ENCODE data around the gene GNAI3. TPM values are rescaled to one million over a fixed set of nuclear protein-coding genes. Genes with fewer than 3 reads are reported as not detected.

GNAI3 gene
- total and polyA plus RNA-seq, 3 experiments from 2014 or later: 8.6 to 9.9 (median 9.8) TPM

DNA sequence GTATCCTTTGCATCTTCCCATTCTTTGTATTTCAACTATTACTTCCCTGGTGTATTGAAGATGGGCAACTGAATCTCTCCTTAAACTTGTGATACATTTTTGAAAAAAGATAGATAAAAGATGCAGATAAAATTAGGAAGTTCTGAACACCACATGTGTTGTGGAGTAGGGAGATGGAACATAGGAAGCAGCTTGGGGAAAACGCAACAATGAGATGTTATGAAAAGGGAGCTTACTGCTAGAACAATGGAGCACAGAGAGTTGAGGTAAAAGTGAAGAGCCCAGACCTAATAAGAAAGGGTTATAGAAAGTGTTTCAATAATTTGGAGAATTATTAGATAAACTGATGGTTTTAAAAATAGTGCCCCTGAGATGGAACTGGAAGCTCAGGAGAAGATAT, 20.9 kb downstream of the GNAI3 start:
- Mint-ChIP-seq H3K4me1 (peaks cover 30 to 41% (median 31%) of the 10 kb centered on the region in 3 donors), H3K27ac (no peak overlapping the region), H3K36me3 (peaks cover 0 to 8% (median 1%) of the 10 kb centered on the region in 3 donors), H3K27me3 (no peaks in the 10 kb centered on the region), H3K4me3 (no peak overlapping the region), H3K9me3 (no peaks in the 10 kb centered on the region)
- H3K36me3 ChIP-seq (ENCODE audit: insufficient read depth, low read length): peaks cover 6% of the 10 kb centered on the region
- H3K9me3 ChIP-seq (ENCODE audit: low read length): no peaks in the 10 kb centered on the region
- POLR2A ChIA-PET: interaction anchor here (0.6 kb wide), 1 partner anchor 26 kb away, joined by 3 read pairs; no protein-coding TSS in a partner anchor
- no peak overlapping the region for H3K27ac ChIP-seq (ENCODE audit: low read depth, low read length)
- peaks cover 18% of the 10 kb centered on the region for H3K4me1 ChIP-seq (ENCODE audit: insufficient read depth, low read length)
- no peak overlapping the region for H3K4me3 ChIP-seq (ENCODE audit: low read length)
- CTCF ChIA-PET: interaction anchor here (2.4 kb wide), 1 partner anchor 37 kb away, joined by 5 read pairs; no protein-coding TSS in a partner anchor
- no peak for DNase-seq
- no peaks in the 10 kb centered on the region for H3K27me3 ChIP-seq (ENCODE audit: insufficient read depth, low read length, poor library complexity, severe bottlenecking)

DNA sequence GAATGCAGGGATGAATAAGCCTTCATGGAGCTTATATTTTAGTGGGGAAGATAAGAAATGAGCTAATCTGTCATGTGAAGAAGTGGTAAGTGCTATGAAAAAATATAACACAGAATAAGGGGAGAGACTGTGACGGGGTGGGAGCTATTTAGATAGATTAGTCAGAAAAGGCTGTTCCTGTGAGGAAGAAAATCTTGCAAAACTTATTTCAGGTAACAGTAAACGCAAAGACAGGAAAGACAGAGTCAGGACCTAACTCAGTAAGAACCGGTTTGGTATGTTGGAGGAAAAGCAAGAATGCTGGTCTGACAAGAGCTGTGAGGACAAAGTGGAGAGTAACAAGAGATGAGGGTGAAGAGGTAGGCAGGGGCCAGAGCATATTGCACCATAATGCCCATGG, 22.0 kb downstream of the GNAI3 start:
- no peak overlapping the region for H3K27ac Mint-ChIP-seq
- no peak for DNase-seq
- ChIA-PET POLR2A (no interaction called here), CTCF (interaction anchor here (0.8 to 2.4 kb wide), 3 partner anchors 22 to 70 kb away, joined by 3 to 5 read pairs (median 3); partner anchors contain the start of gene GNAI3)
- H3K27me3 Mint-ChIP-seq: no peaks in the 10 kb centered on the region
- no peak overlapping the region for H3K27ac ChIP-seq (ENCODE audit: low read depth, low read length)
- H3K9me3 Mint-ChIP-seq: no peaks in the 10 kb centered on the region
- peaks cover 22 to 36% (median 29%) of the 10 kb centered on the region in 3 donors for H3K4me1 Mint-ChIP-seq
- no peaks in the 10 kb centered on the region for H3K9me3 ChIP-seq (ENCODE audit: low read length)
- H3K4me3 Mint-ChIP-seq: no peak overlapping the region
- peaks cover 16% of the 10 kb centered on the region for H3K4me1 ChIP-seq (ENCODE audit: insufficient read depth, low read length)
- peaks cover 0 to 17% (median 2%) of the 10 kb centered on the region in 3 donors for H3K36me3 Mint-ChIP-seq
- H3K4me3 ChIP-seq (ENCODE audit: low read length): no peak overlapping the region
- H3K36me3 ChIP-seq (ENCODE audit: insufficient read depth, low read length): peaks cover 6% of the 10 kb centered on the region
- no peaks in the 10 kb centered on the region for H3K27me3 ChIP-seq (ENCODE audit: insufficient read depth, low read length, poor library complexity, severe bottlenecking)

- no peaks in the 10 kb centered on the region for H3K9me3 ChIP-seq (ENCODE audit: low read length)
- no peak overlapping the region for H3K27ac ChIP-seq (ENCODE audit: low read depth, low read length)
- no peak overlapping the region for H3K4me3 ChIP-seq (ENCODE audit: low read length)
- POLR2A ChIA-PET: no interaction called here
- Mint-ChIP-seq H3K4me1 (peaks cover 11 to 21% (median 13%) of the 10 kb centered on the region in 3 donors), H3K27me3 (no peaks in the 10 kb centered on the region), H3K9me3 (no peaks in the 10 kb centered on the region), H3K27ac (peak overlapping the region in 1 of 8 donors; percentile 9), H3K4me3 (no peak overlapping the region), H3K36me3 (peaks cover 2 to 41% (median 6%) of the 10 kb centered on the region in 3 donors)
- no peak for DNase-seq
- CTCF ChIA-PET: no interaction called here
- H3K27me3 ChIP-seq (ENCODE audit: insufficient read depth, low read length, poor library complexity, severe bottlenecking): no peaks in the 10 kb centered on the region
- H3K36me3 ChIP-seq (ENCODE audit: insufficient read depth, low read length): peaks cover 10% of the 10 kb centered on the region
- H3K4me1 ChIP-seq (ENCODE audit: insufficient read depth, low read length): peaks cover 5% of the 10 kb centered on the region
These were observed 25.4 kb downstream of the GNAI3 start for GRCh38 chr1:109573785-109574184.

DNA sequence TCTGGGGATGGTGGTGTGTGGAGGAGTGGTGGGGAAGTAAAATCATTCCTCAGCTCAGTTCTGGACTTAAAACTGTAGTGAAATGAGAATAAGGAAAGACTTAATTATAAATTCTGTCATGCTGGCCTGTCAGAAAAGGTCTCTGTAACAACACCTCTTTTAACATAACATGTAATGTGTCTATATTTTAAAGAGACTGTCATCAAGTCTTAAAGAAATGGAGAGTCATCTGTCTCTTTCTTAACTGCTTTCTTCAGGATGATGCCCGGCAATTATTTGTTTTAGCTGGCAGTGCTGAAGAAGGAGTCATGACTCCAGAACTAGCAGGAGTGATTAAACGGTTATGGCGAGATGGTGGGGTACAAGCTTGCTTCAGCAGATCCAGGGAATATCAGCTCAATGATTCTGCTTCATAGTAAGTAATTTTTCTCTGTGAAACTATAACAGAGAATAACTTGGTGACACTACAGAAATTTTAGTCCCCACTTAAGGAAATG, 30.6 kb downstream of the GNAI3 start:
- Mint-ChIP-seq H3K9me3 (no peaks in the 10 kb centered on the region), H3K27me3 (no peaks in the 10 kb centered on the region), H3K36me3 (peaks cover 9 to 79% (median 23%) of the 10 kb centered on the region in 3 donors), H3K4me3 (no peak overlapping the region), H3K27ac (peak overlapping the region in 4 of 8 donors; percentile 6 to 56 (median 38)), H3K4me1 (peaks cover 0 to 6% (median 5%) of the 10 kb centered on the region in 3 donors)
- H3K36me3 ChIP-seq (ENCODE audit: insufficient read depth, low read length): peaks cover 26% of the 10 kb centered on the region
- POLR2A ChIA-PET: no interaction called here
- H3K27me3 ChIP-seq (ENCODE audit: insufficient read depth, low read length, poor library complexity, severe bottlenecking): no peaks in the 10 kb centered on the region
- H3K4me3 ChIP-seq (ENCODE audit: low read length): no peak overlapping the region
- CTCF ChIA-PET: no interaction called here
- DNase-seq: no peak
- H3K27ac ChIP-seq (ENCODE audit: low read depth, low read length): no peak overlapping the region
- H3K9me3 ChIP-seq (ENCODE audit: low read length): no peaks in the 10 kb centered on the region
- no peaks in the 10 kb centered on the region for H3K4me1 ChIP-seq (ENCODE audit: insufficient read depth, low read length)

DNA sequence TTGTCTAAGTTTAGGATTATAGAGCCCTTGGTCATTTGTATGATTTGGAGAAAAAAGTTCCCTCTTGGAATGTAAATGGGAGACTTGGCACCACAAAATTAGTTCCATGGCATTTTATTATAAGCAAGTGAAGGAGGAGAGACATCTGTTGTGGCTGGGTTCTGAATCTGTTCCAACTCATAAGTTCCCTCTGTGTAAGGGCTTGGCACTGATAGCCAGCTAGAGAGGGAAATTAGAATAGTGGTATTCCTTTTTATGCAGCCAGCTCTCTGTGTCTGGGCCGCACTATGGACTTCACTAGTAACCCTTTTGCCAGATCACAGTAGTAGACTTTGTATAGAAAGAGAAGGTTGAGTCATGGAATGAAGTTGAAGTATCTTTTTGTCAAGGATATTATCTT, 31.1 kb downstream of the GNAI3 start:
- Mint-ChIP-seq H3K4me3 (no peak overlapping the region), H3K27ac (peak overlapping the region in 1 of 8 donors; percentile 30), H3K4me1 (peaks cover 0 to 8% (median 5%) of the 10 kb centered on the region in 3 donors), H3K36me3 (peaks cover 9 to 82% (median 24%) of the 10 kb centered on the region in 3 donors), H3K9me3 (no peaks in the 10 kb centered on the region), H3K27me3 (no peaks in the 10 kb centered on the region)
- Histone ChIP-seq H3K4me3 (ENCODE audit: low read length) (no peak overlapping the region), H3K36me3 (ENCODE audit: insufficient read depth, low read length) (peaks cover 26% of the 10 kb centered on the region), H3K9me3 (ENCODE audit: low read length) (no peaks in the 10 kb centered on the region), H3K4me1 (ENCODE audit: insufficient read depth, low read length) (no peaks in the 10 kb centered on the region), H3K27ac (ENCODE audit: low read depth, low read length) (no peak overlapping the region), H3K27me3 (ENCODE audit: insufficient read depth, low read length, poor library complexity, severe bottlenecking) (no peaks in the 10 kb centered on the region)
- ChIA-PET POLR2A (interaction anchor here (1.6 kb wide), 1 partner anchor 30 kb away, joined by 4 read pairs; no protein-coding TSS in a partner anchor), CTCF (no interaction called here)
- no peak for DNase-seq

DNA sequence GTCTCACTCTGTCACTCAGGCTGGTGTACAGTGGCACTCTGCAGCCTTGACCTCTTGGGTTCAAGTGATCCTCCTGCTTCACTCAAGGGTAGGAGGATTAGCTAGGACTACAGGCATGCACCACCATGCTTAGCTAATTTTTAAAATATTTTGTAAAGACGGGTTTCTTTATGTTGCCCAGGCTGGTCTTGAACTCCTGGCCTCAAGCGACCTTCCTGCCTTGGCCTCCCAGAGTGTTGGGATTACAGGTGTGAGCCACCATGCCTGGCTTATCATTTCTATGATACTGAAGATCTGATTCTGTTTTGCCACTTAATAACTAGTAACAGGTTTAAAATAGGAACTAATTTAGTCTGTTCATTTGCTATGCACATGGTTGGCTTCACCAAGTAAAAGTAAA, 33.6 kb downstream of the GNAI3 start:
- no peak overlapping the region for H3K4me3 Mint-ChIP-seq
- Histone ChIP-seq H3K27ac (ENCODE audit: low read depth, low read length) (no peak overlapping the region), H3K27me3 (ENCODE audit: insufficient read depth, low read length, poor library complexity, severe bottlenecking) (no peaks in the 10 kb centered on the region), H3K4me3 (ENCODE audit: low read length) (no peak overlapping the region), H3K9me3 (ENCODE audit: low read length) (no peaks in the 10 kb centered on the region), H3K4me1 (ENCODE audit: insufficient read depth, low read length) (no peaks in the 10 kb centered on the region), H3K36me3 (ENCODE audit: insufficient read depth, low read length) (peaks cover 42% of the 10 kb centered on the region)
- DNase-seq: no peak
- peaks cover 17 to 81% (median 33%) of the 10 kb centered on the region in 3 donors for H3K36me3 Mint-ChIP-seq
- no peaks in the 10 kb centered on the region for H3K27me3 Mint-ChIP-seq
- H3K27ac Mint-ChIP-seq: peak overlapping the region in 2 of 8 donors; percentile 23 to 38
- H3K4me1 Mint-ChIP-seq: peaks cover 0 to 8% (median 4%) of the 10 kb centered on the region in 3 donors
- CTCF ChIA-PET: no interaction called here
- POLR2A ChIA-PET: no interaction called here
- H3K9me3 Mint-ChIP-seq: no peaks in the 10 kb centered on the region

DNA sequence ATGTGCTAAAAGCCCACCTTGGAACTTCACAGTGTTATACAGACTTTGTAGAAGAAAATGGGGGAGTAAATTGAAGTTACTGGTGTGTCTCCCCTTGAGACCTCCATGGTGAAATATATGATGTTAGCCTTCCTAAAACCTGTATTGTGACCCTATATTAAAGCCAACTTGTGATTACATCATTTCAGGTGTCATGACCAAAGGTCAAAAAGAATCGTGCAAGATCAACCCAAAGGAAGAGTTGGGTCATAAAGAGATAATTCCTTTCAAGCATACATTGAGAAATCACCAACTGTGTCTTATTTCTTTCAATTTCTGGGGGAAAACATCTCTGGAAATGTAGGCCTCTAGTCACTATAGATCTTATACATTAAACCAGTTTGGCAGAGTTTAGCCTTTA, 36.4 kb downstream of the GNAI3 start:
- H3K9me3 Mint-ChIP-seq: no peaks in the 10 kb centered on the region

DNA sequence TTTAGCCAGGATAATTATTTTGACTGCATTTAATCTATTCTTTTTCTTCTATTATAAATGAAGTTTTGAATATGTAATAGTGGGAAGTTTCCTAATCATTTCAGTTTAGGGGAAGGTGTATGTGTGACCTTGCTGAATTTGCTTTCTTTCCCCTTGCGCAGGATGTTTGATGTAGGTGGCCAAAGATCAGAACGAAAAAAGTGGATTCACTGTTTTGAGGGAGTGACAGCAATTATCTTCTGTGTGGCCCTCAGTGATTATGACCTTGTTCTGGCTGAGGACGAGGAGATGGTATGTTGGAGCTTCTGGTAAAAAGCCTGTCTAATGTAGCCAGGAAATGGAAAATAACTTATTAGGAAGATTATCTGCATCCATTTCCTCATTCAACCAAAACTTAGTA, 37.6 kb downstream of the GNAI3 start:
- Mint-ChIP-seq H3K36me3 (peaks cover 12 to 84% (median 34%) of the 10 kb centered on the region in 3 donors), H3K27ac (peak overlapping the region in 1 of 8 donors; percentile 32), H3K27me3 (no peaks in the 10 kb centered on the region), H3K4me1 (peaks cover 0 to 8% (median 0%) of the 10 kb centered on the region in 3 donors), H3K4me3 (no peak overlapping the region), H3K9me3 (no peaks in the 10 kb centered on the region)
- DNase-seq: no peak
- Histone ChIP-seq H3K36me3 (ENCODE audit: insufficient read depth, low read length) (peaks cover 37% of the 10 kb centered on the region), H3K27ac (ENCODE audit: low read depth, low read length) (no peak overlapping the region), H3K4me1 (ENCODE audit: insufficient read depth, low read length) (no peaks in the 10 kb centered on the region), H3K9me3 (ENCODE audit: low read length) (no peaks in the 10 kb centered on the region), H3K27me3 (ENCODE audit: insufficient read depth, low read length, poor library complexity, severe bottlenecking) (no peaks in the 10 kb centered on the region), H3K4me3 (ENCODE audit: low read length) (no peak overlapping the region)
- ChIA-PET CTCF (no interaction called here), POLR2A (no interaction called here)

More for the DNA sequence above, 36.4 kb downstream of the GNAI3 start:
- no peak for DNase-seq
- no peak overlapping the region for H3K27ac ChIP-seq (ENCODE audit: low read depth, low read length)
- no peaks in the 10 kb centered on the region for H3K4me1 ChIP-seq (ENCODE audit: insufficient read depth, low read length)
- CTCF ChIA-PET: no interaction called here
- H3K9me3 ChIP-seq (ENCODE audit: low read length): no peaks in the 10 kb centered on the region
- Mint-ChIP-seq H3K36me3 (peaks cover 12 to 86% (median 37%) of the 10 kb centered on the region in 3 donors), H3K27me3 (no peaks in the 10 kb centered on the region), H3K4me3 (no peak overlapping the region), H3K4me1 (peaks cover 0 to 8% (median 0%) of the 10 kb centered on the region in 3 donors), H3K27ac (peak overlapping the region in 4 of 8 donors; percentile 6 to 62 (median 28))
- POLR2A ChIA-PET: no interaction called here
- no peaks in the 10 kb centered on the region for H3K27me3 ChIP-seq (ENCODE audit: insufficient read depth, low read length, poor library complexity, severe bottlenecking)
- H3K36me3 ChIP-seq (ENCODE audit: insufficient read depth, low read length): peaks cover 45% of the 10 kb centered on the region
- no peak overlapping the region for H3K4me3 ChIP-seq (ENCODE audit: low read length)
